Nephron (organoid): ENCODE results near the gene SLFN13.
"Not testable (repeated sequence)": the region's sequence is repeated elsewhere in the genome, so short reads cannot be mapped to it uniquely, and the experiment has no call there.

Experiments
- H3K27ac Mint-ChIP-seq, 3 experiments: 2 replicates each; pipeline ENCODE4 v1.8.0; 2020; ENCODE audit warnings: mixed read lengths in 3 of 3, mild to moderate bottlenecking in 2 of 3, moderate library complexity in 1 of 3
- H3K27me3 Mint-ChIP-seq: 2 replicates; pipeline ENCODE4 v1.8.0; 2021; ENCODE audit warnings: low read depth, mild to moderate bottlenecking, moderate library complexity, mixed read lengths
- H3K36me3 Mint-ChIP-seq: 2 replicates; pipeline ENCODE4 v1.8.0; 2020; ENCODE audit warnings: low read depth, mixed read lengths
- H3K4me1 Mint-ChIP-seq: 2 replicates; pipeline ENCODE4 v1.8.0; 2020; ENCODE audit warnings: mixed read lengths
- H3K4me3 Mint-ChIP-seq, 3 experiments: 2 replicates each; pipeline ENCODE4 v1.8.0; 2020; ENCODE audit warnings: mild to moderate bottlenecking in 3 of 3, mixed read lengths in 3 of 3, moderate library complexity in 2 of 3
- H3K9me3 Mint-ChIP-seq: 2 replicates; pipeline ENCODE4 v1.8.0; 2020; ENCODE audit warnings: mixed read lengths
- TF ChIP-seq, protein P1 (sequence below), 3 experiments: fragments of 200-600 bp; sonication (generic); IDR thresholded peaks; one replicate each; pipeline ENCODE4 v1.5.0; 2021; ENCODE audit warnings: antibody characterized with exemption in 3 of 3; ENCODE audit not compliant: unreplicated experiment in 3 of 3

Gene SLFN13

DNA sequence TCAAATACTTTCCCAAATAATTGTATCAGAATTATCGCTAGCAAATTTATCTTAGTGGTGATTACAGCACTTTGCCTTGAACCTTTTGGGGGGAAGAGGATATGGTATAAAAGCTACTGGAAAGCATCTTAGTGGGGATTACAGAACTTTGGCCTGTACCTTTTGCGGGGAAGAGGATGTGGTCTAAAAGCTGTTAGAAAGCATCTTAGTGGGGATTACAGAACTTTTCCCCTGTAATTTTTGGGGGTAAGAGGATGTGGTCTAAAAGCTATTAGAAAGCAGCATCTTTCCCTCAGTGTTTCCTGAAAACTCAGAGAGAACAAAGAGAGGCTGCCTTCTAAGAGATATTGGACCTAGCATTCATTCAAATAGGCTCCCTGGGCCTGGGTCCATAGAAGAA is 20.3 kb downstream of the SLFN13 start:
- TF ChIP-seq, protein P1, sequence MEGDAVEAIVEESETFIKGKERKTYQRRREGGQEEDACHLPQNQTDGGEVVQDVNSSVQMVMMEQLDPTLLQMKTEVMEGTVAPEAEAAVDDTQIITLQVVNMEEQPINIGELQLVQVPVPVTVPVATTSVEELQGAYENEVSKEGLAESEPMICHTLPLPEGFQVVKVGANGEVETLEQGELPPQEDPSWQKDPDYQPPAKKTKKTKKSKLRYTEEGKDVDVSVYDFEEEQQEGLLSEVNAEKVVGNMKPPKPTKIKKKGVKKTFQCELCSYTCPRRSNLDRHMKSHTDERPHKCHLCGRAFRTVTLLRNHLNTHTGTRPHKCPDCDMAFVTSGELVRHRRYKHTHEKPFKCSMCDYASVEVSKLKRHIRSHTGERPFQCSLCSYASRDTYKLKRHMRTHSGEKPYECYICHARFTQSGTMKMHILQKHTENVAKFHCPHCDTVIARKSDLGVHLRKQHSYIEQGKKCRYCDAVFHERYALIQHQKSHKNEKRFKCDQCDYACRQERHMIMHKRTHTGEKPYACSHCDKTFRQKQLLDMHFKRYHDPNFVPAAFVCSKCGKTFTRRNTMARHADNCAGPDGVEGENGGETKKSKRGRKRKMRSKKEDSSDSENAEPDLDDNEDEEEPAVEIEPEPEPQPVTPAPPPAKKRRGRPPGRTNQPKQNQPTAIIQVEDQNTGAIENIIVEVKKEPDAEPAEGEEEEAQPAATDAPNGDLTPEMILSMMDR (IDR thresholded peaks at IDR 0.05; ENCODE audit: unreplicated experiment in 3 of 3) = no peak
- no peak overlapping the region for H3K27ac Mint-ChIP-seq
- no peaks in the 10 kb centered on the region for H3K9me3 Mint-ChIP-seq
- no peaks in the 10 kb centered on the region for H3K36me3 Mint-ChIP-seq
- no peak overlapping the region for H3K4me3 Mint-ChIP-seq
- H3K27me3 Mint-ChIP-seq = peaks cover 9% of the 10 kb centered on the region
- H3K4me1 Mint-ChIP-seq = peaks cover 7% of the 10 kb centered on the region

DNA sequence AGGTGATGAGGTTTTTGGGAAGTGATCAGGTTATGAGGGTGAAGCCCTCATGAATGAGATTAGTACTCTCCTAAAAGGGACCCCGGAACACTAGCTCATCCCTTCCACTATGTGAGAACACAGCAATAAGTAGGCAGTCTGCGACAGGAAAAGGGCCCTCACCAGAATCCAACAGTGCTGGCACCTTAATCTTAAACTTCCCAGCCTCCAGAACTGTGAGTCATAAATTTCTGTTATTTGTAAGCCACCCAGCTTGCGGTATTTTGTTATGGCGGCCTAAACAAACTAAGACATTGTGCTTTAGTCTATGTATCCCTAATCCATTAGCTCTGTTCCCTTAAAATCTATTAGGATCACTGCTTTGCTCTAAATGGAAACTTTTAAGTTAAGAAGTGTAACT is 24.8 kb downstream of the SLFN13 start:
- Mint-ChIP-seq H3K27me3 (no peaks in the 10 kb centered on the region), H3K36me3 (no peaks in the 10 kb centered on the region), H3K27ac (no peak overlapping the region), H3K4me1 (no peaks in the 10 kb centered on the region), H3K4me3 (no peak overlapping the region), H3K9me3 (no peaks in the 10 kb centered on the region)
- TF ChIP-seq, protein P1 (IDR thresholded peaks at IDR 0.05; ENCODE audit: unreplicated experiment in 3 of 3) = no peak

DNA sequence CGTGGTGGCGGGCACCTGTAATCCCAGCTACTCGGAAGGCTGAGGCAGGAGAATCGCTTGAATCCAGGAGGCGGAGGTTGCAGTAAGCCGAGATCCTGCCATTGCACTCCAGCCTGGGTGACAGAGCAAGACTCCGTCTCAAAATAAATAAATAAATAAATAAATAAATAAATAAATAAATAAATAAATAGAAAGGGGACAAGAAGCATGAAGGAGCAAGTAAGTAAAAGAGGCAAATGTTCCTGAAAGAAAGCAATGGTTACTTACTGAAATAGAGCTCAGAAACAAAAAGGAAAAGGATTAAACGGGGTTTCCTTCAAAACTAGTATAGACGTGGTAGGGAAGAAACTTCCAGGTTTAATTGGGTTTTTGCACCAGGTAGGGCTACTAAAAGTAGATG is 27.5 kb downstream of the SLFN13 start:
- not testable (repeated sequence) for H3K4me3 Mint-ChIP-seq, H3K9me3 Mint-ChIP-seq, H3K27ac Mint-ChIP-seq, H3K36me3 Mint-ChIP-seq, H3K27me3 Mint-ChIP-seq, H3K4me1 Mint-ChIP-seq

DNA sequence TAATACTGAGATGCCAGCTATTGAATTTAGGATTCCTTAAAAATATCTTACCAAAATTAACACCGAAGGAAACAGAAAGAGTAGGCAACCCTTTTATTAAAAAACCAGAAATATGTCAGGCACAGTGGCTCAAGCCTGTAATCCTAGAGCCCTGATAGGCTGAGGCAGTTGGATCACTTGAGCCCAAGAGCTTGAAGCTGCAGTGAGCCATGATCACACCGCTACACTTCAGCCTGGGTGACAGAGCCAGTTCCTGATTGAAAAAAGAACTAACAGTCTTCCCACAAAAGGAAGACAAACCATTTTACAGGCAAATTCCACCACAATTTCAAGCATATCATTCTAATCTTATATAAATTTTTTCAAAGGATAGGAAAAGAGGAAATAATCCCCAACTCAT is 31.9 kb downstream of the SLFN13 start:
- Mint-ChIP-seq H3K27me3 (no peaks in the 10 kb centered on the region), H3K36me3 (no peaks in the 10 kb centered on the region), H3K9me3 (peaks cover 7% of the 10 kb centered on the region), H3K4me1 (no peaks in the 10 kb centered on the region), H3K27ac (no peak overlapping the region), H3K4me3 (no peak overlapping the region)
- TF ChIP-seq, protein P1 (IDR thresholded peaks at IDR 0.05; ENCODE audit: unreplicated experiment in 3 of 3) = no peak

DNA sequence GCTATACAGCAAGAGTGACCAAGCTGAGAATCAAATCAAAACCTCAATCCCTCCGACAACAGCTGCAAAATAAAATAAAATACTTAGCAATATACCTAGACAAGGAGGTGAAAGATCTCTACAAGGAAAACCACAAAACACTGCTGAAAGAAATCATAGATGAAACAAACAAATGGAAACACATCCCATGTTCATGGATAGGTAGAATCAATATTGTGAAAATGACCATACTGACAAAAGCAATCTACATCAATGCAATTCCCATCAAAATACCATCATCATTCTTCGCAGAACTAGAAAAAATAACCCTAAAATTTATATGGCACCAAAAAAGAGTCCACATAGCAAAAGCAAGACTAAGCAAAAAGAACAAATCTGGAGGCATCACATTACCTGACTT is 33.9 kb downstream of the SLFN13 start:
- H3K4me3 Mint-ChIP-seq, H3K9me3 Mint-ChIP-seq, H3K27ac Mint-ChIP-seq, H3K36me3 Mint-ChIP-seq, H3K27me3 Mint-ChIP-seq, H3K4me1 Mint-ChIP-seq: not testable (repeated sequence)

DNA sequence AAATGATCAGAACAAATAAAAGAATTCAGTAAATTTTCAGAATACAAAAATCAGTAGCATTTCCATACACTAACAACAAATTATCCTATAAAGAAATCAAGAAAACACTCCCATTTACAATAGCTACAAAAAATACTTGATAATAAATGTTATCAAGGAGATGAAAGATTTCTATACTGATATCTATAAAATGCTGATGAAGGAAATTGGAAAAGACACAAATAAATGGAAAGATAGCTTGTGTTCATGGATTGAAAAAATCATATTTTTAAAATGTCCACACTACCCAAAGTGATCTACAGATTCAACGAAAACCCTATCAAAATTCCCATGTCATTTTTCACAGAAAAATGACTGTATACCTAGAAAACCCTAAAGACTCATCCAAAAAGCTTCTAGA is 34.3 kb downstream of the SLFN13 start:
- no peak overlapping the region for H3K4me3 Mint-ChIP-seq

DNA sequence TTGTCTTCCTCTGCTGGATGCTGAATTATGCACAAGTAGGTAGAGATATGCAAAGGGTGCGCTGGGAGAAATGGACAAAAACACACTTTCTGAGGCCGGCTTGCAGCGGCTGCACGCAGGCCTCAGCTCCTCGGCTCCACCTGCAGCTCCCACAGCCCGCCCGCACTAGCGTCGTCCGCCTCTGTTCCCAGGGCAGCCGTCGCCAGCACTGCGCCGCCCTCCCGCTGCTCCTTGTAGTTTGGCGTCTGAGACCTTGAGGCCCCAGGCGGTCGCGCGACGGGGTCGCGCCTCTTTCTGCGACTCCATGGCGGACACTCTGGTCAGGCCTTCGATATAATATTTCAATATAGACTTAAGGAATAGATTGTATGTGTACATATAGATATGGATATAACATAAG is 41.0 kb downstream of the SLFN13 start:
- no peaks in the 10 kb centered on the region for H3K4me1 Mint-ChIP-seq
- H3K27ac Mint-ChIP-seq = no peak overlapping the region
- H3K4me3 Mint-ChIP-seq = no peak overlapping the region
- TF ChIP-seq, protein P1 (IDR thresholded peaks at IDR 0.05; ENCODE audit: unreplicated experiment in 3 of 3) = no peak
- H3K27me3 Mint-ChIP-seq = no peaks in the 10 kb centered on the region
- no peaks in the 10 kb centered on the region for H3K9me3 Mint-ChIP-seq
- H3K36me3 Mint-ChIP-seq = no peaks in the 10 kb centered on the region

More for the DNA sequence above, 34.3 kb downstream of the SLFN13 start:
- Mint-ChIP-seq H3K9me3 (peaks cover 7% of the 10 kb centered on the region), H3K4me1 (no peaks in the 10 kb centered on the region), H3K27ac (no peak overlapping the region), H3K36me3 (no peaks in the 10 kb centered on the region), H3K27me3 (no peaks in the 10 kb centered on the region)
- TF ChIP-seq, protein P1 (IDR thresholded peaks at IDR 0.05; ENCODE audit: unreplicated experiment in 3 of 3) = no peak
